ENCODE measurements around the gene PSMB9. TPM values are rescaled to one million over a fixed set of nuclear protein-coding genes. Genes with fewer than 3 reads are reported as not detected.

The PSMB9 gene
- total RNA-seq, 3 donors from 2014 or later, result 37.4 to 108 (median 39.0) TPM

GRCh38 chr6:32894085-32895005 lies 40.4 kb downstream of the PSMB9 start:
- ATAC-seq, result peak; percentile 99
- peak; percentile 95 to 99 (median 97) for DNase-seq
- Histone ChIP-seq H3K4me3 (peak overlapping the region; percentile 58), H3K36me3 (ENCODE audit: low read depth) (no peaks in the 10 kb centered on the region), H3K9me3 (no peaks in the 10 kb centered on the region), H3K4me1 (ENCODE audit: low read depth) (peaks cover 4% of the 10 kb centered on the region)
- intact Hi-C loops (cut with DNase I, micrococcal nuclease), result no loop called here
- no peak for TF ChIP-seq CTCF (IDR thresholded peaks at IDR 0.05)

GRCh38 chr6:32895006-32895345 lies 41.0 kb downstream of the PSMB9 start:
- ATAC-seq (peak; percentile 45), DNase-seq (no peak)
- TF ChIP-seq CTCF (IDR thresholded peaks at IDR 0.05), result no peak
- no peaks in the 10 kb centered on the region for H3K9me3 ChIP-seq
- H3K4me3 ChIP-seq, result peak overlapping the region; percentile 58
- intact Hi-C loops (cut with DNase I, micrococcal nuclease), result no loop called here
- no peaks in the 10 kb centered on the region for H3K36me3 ChIP-seq (ENCODE audit: low read depth)
- peaks cover 4% of the 10 kb centered on the region for H3K4me1 ChIP-seq (ENCODE audit: low read depth)

- Histone ChIP-seq H3K36me3 (ENCODE audit: low read depth) (no peaks in the 10 kb centered on the region), H3K4me1 (ENCODE audit: low read depth) (no peaks in the 10 kb centered on the region), H3K4me3 (no peak overlapping the region), H3K9me3 (no peaks in the 10 kb centered on the region)
- no peak for ATAC-seq
- no peak for TF ChIP-seq CTCF (IDR thresholded peaks at IDR 0.05)
- no peak for DNase-seq
- intact Hi-C loops (cut with DNase I, micrococcal nuclease), result no loop called here
Measured at GRCh38 chr6:32903952-32904351, 50.0 kb downstream of the PSMB9 start.

GRCh38 chr6:32905078-32905477 lies 51.1 kb downstream of the PSMB9 start:
- ATAC-seq (no peak), DNase-seq (no peak)
- no peak for TF ChIP-seq CTCF (IDR thresholded peaks at IDR 0.05)
- H3K36me3 ChIP-seq (ENCODE audit: low read depth), result no peaks in the 10 kb centered on the region
- no peaks in the 10 kb centered on the region for H3K9me3 ChIP-seq
- H3K4me3 ChIP-seq, result no peak overlapping the region
- no peaks in the 10 kb centered on the region for H3K4me1 ChIP-seq (ENCODE audit: low read depth)
- intact Hi-C loops (cut with DNase I, micrococcal nuclease), result no loop called here

GRCh38 chr6:32906539-32906938 lies 52.5 kb downstream of the PSMB9 start:
- Histone ChIP-seq H3K36me3 (ENCODE audit: low read depth) (no peaks in the 10 kb centered on the region), H3K9me3 (no peaks in the 10 kb centered on the region), H3K4me1 (ENCODE audit: low read depth) (no peaks in the 10 kb centered on the region), H3K4me3 (no peak overlapping the region)
- DNase-seq, result no peak
- intact Hi-C loops (cut with DNase I, micrococcal nuclease), result no loop called here
- no peak for ATAC-seq
- no peak for TF ChIP-seq CTCF (IDR thresholded peaks at IDR 0.05)

Measured in mucosa of descending colon (tissue), 3 donors.